ENCODE data around the gene SDC4.

SDC4 gene

DNA sequence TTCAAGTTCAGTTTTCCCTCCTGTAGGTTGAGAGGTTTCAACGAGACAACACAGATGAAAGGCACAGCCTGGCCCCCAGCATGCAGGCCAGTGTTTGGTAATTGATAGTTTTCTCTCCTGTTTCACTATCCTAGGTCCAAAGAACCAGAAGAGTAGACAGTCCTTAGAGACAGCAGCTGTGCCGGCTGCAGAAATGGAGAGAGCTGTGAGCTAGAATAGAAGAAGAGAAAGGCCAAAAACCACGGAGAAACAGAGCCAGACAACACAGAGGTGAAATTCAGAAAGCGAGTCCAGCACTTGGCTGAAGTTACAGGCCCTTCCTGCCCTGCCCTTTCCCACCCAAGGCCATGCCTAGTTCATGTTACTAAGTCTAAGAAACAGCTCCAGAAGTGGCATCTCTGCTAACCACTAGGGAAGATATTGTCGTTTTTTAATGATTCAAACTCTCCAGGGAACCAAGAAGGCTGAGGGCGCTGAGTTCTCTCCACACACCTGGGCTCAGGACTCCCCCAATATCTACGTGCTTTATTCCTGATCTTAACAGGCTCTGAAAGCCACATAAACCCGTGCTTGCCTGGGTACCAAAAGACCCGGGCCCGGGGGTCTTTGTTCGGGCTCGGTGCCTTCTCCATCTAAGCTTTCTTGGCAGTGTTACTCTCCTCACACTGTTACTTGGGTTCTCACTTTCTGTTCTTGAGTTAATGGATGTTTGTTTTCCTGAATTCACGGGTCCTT lies 58.1 kb downstream of the SDC4 start:
- Histone ChIP-seq H3K4me1 (ENCODE audit: control insufficient read depth in 5 of 5, insufficient read depth in 5 of 5, low read length in 5 of 5) (peaks cover 2 to 19% (median 13%) of the 10 kb centered on the region in 5 donors), H3K36me3 (ENCODE audit: control insufficient read depth in 5 of 5, insufficient read depth in 5 of 5, low read length in 5 of 5) (no peaks in the 10 kb centered on the region), H3K27me3 (ENCODE audit: control insufficient read depth in 5 of 5, insufficient read depth in 4 of 5, low read length in 5 of 5) (peaks cover 3 to 15% (median 4%) of the 10 kb centered on the region in 5 donors), H3K27ac (ENCODE audit: low read depth, low read length) (no peak overlapping the region), H3K4me3 (ENCODE audit: low read depth in 1 of 5, low read length in 5 of 5) (no peak overlapping the region), H3K9ac (ENCODE audit: low read length in 5 of 5) (no peak overlapping the region), H3K9me3 (ENCODE audit: control insufficient read depth in 5 of 5, low read length in 5 of 5) (no peaks in the 10 kb centered on the region)

DNA sequence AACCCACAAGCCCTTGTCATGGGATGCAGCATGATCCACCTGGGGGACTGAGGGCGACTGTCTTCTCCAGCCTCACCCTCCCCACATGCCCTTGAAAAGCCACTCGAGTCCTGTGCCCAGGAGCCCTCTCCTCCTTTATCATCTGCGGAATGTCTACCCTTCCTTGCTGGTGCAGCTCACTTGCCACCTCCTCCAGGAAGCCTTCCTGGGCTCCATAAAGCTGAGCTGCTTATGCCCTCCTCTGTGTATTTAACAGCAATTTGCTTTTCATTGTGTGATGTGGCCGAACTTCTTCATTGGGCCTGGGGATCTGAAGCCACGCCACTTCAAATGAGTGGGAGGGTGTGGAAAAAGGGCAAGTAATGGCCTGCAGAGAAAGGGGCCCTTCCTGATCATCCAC lies 59.4 kb downstream of the SDC4 start:
- no peaks in the 10 kb centered on the region for H3K9me3 ChIP-seq (ENCODE audit: control insufficient read depth in 5 of 5, low read length in 5 of 5)
- peaks cover 0 to 16% (median 11%) of the 10 kb centered on the region in 5 donors for H3K4me1 ChIP-seq (ENCODE audit: control insufficient read depth in 5 of 5, insufficient read depth in 5 of 5, low read length in 5 of 5)
- peaks cover 3 to 12% (median 4%) of the 10 kb centered on the region in 5 donors for H3K27me3 ChIP-seq (ENCODE audit: control insufficient read depth in 5 of 5, insufficient read depth in 4 of 5, low read length in 5 of 5)
- no peak overlapping the region for H3K9ac ChIP-seq (ENCODE audit: low read length in 5 of 5)
- no peak overlapping the region for H3K27ac ChIP-seq (ENCODE audit: low read depth, low read length)
- no peaks in the 10 kb centered on the region for H3K36me3 ChIP-seq (ENCODE audit: control insufficient read depth in 5 of 5, insufficient read depth in 5 of 5, low read length in 5 of 5)
- no peak overlapping the region for H3K4me3 ChIP-seq (ENCODE audit: low read depth in 1 of 5, low read length in 5 of 5)

DNA sequence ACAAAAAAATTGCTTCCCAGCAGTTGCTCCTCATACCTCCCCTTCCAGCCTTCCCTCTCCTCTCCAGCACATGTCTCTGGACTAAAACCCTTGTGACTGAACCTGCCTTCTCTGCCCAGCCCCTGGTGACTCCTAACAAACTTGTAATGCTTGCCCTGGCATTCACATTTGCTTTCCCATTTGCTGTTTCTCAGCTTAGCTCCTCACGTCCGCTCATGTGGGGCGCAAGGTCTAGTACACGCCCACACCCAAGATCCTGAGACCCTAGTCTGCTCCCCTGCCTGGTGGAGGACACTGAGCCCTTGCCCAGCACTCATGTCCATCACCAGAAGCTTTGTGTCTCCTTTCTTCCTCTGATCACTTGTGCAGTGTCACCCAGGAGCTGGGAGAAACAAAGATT lies 59.8 kb downstream of the SDC4 start:
- no peak overlapping the region for H3K4me3 ChIP-seq (ENCODE audit: low read depth in 1 of 5, low read length in 5 of 5)
- H3K27ac ChIP-seq (ENCODE audit: low read depth, low read length): no peak overlapping the region
- H3K4me1 ChIP-seq (ENCODE audit: control insufficient read depth in 5 of 5, insufficient read depth in 5 of 5, low read length in 5 of 5): peaks cover 0 to 11% (median 6%) of the 10 kb centered on the region in 5 donors
- no peaks in the 10 kb centered on the region for H3K36me3 ChIP-seq (ENCODE audit: control insufficient read depth in 5 of 5, insufficient read depth in 5 of 5, low read length in 5 of 5)
- H3K27me3 ChIP-seq (ENCODE audit: control insufficient read depth in 5 of 5, insufficient read depth in 4 of 5, low read length in 5 of 5): peaks cover 3 to 12% (median 4%) of the 10 kb centered on the region in 5 donors
- no peaks in the 10 kb centered on the region for H3K9me3 ChIP-seq (ENCODE audit: control insufficient read depth in 5 of 5, low read length in 5 of 5)
- no peak overlapping the region for H3K9ac ChIP-seq (ENCODE audit: low read length in 5 of 5)

DNA sequence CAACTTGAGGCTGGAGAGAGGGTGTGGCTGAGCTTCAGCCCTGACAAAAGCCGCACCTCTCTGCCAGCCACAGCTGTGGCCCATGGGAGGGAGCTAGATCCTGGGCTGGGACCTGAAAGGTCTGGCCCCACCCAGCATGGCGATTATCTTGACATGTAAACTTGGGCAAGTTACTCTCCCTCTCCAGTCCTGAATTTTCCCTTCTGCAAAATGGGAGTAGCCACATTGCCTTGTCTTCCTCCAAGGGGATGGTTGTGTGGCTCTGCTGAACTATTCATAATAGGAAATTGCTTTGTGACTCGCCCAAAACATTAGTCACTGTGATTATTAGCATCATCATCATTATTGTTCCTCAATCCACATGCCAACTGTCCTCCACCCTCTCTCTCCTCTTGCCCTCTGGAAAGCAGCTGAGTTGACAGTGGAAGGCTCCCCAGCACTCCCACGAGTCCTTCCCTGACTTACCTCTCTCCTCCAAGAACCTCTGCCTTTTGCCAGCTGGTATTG lies 64.6 kb downstream of the SDC4 start:
- Histone ChIP-seq H3K4me1 (ENCODE audit: control insufficient read depth in 5 of 5, insufficient read depth in 5 of 5, low read length in 5 of 5) (no peaks in the 10 kb centered on the region), H3K27me3 (ENCODE audit: control insufficient read depth in 5 of 5, insufficient read depth in 4 of 5, low read length in 5 of 5) (peaks cover 0 to 16% (median 8%) of the 10 kb centered on the region in 5 donors), H3K27ac (ENCODE audit: low read depth, low read length) (no peak overlapping the region), H3K9ac (ENCODE audit: low read length in 5 of 5) (no peak overlapping the region), H3K9me3 (ENCODE audit: control insufficient read depth in 5 of 5, low read length in 5 of 5) (no peaks in the 10 kb centered on the region), H3K4me3 (ENCODE audit: low read depth in 1 of 5, low read length in 5 of 5) (no peak overlapping the region), H3K36me3 (ENCODE audit: control insufficient read depth in 5 of 5, insufficient read depth in 5 of 5, low read length in 5 of 5) (no peaks in the 10 kb centered on the region)

DNA sequence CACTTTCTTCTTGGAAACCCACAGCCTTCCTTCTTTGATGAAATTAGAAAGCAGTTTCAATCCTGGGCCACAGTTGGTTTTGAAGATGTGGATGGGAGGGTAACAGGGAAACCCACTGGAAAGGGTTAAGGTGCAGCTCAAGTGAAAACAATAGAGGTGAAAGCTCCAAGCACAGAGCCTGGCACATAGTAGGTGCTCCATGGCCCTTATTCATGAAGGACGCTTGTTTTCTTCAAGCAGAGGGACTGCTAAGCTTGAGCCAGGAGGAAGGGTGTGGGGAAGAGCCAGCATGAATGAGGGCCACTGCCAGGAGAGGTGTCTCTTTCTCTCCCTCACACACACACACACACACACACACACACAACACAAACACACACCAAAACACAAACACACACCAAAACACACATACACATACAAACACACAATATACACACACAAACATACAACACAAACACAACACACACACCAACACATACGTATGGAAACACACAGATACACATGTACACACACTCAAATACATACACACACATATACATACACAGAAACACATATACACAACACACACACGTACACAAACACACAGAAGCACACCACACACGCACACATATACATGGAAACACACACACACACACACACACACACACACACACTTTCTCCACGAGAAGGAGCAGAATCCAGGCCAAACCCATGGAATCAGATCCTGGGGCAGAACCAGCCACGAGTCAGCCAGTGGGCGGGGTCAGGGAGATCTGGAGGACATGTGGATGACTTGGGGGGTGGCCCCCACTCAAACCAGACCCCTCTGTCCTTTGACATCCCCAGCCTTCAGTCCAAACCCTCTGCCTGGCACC lies 65.3 kb downstream of the SDC4 start:
- no peaks in the 10 kb centered on the region for H3K4me1 ChIP-seq (ENCODE audit: control insufficient read depth in 5 of 5, insufficient read depth in 5 of 5, low read length in 5 of 5)
- H3K9me3 ChIP-seq (ENCODE audit: control insufficient read depth in 5 of 5, low read length in 5 of 5): no peaks in the 10 kb centered on the region
- H3K4me3 ChIP-seq (ENCODE audit: low read depth in 1 of 5, low read length in 5 of 5): no peak overlapping the region
- no peak overlapping the region for H3K9ac ChIP-seq (ENCODE audit: low read length in 5 of 5)
- H3K36me3 ChIP-seq (ENCODE audit: control insufficient read depth in 5 of 5, insufficient read depth in 5 of 5, low read length in 5 of 5): no peaks in the 10 kb centered on the region
- H3K27ac ChIP-seq (ENCODE audit: low read depth, low read length): no peak overlapping the region
- H3K27me3 ChIP-seq (ENCODE audit: control insufficient read depth in 5 of 5, insufficient read depth in 4 of 5, low read length in 5 of 5): peaks cover 0 to 13% (median 8%) of the 10 kb centered on the region in 5 donors

DNA sequence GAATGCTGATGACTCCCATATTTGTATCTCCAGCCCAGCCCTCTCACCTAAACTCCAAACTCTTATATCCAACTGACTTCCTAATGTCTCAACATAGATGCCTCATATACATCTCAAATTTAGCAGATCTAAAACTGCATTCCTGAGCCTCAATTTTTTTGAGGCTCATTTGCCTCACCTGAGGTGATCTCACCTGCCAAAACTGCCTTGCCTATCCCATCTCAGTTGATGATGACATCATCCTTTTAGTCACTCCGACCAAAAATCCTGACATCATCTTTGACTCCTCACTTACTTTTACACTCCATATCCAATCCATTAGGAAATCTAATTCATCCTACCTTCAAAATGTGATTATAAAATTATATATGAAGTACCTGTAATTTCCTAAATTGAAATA lies 68.2 kb downstream of the SDC4 start:
- Histone ChIP-seq H3K4me3 (ENCODE audit: low read depth in 1 of 5, low read length in 5 of 5) (no peak overlapping the region), H3K9me3 (ENCODE audit: control insufficient read depth in 5 of 5, low read length in 5 of 5) (no peaks in the 10 kb centered on the region), H3K4me1 (ENCODE audit: control insufficient read depth in 5 of 5, insufficient read depth in 5 of 5, low read length in 5 of 5) (no peaks in the 10 kb centered on the region), H3K36me3 (ENCODE audit: control insufficient read depth in 5 of 5, insufficient read depth in 5 of 5, low read length in 5 of 5) (no peaks in the 10 kb centered on the region), H3K27me3 (ENCODE audit: control insufficient read depth in 5 of 5, insufficient read depth in 4 of 5, low read length in 5 of 5) (peaks cover 0 to 15% (median 8%) of the 10 kb centered on the region in 5 donors), H3K9ac (ENCODE audit: low read length in 5 of 5) (no peak overlapping the region), H3K27ac (ENCODE audit: low read depth, low read length) (no peak overlapping the region)

DNA sequence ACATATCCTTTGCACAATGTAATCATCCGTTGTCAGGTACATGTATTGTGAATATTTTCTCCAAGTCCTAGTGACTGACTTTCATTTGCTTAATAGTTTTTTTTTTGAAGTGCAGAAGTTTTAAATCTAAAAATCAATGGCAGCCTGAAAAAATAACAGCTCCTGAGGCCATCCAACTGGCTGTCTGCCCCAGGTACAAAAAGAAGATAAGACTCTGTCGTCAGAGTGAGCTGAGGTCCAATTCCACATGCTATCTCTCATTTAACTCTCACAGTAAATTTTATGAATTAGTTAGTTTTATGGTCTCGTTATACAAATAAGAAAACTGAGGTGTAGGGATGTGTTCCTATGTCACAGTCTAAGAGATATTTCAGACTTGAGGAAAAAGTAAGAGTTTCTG lies 72.9 kb downstream of the SDC4 start:
- H3K27me3 ChIP-seq (ENCODE audit: control insufficient read depth in 5 of 5, insufficient read depth in 4 of 5, low read length in 5 of 5): peaks cover 0 to 8% (median 5%) of the 10 kb centered on the region in 5 donors
- no peaks in the 10 kb centered on the region for H3K9me3 ChIP-seq (ENCODE audit: control insufficient read depth in 5 of 5, low read length in 5 of 5)

More for the DNA sequence above, 72.9 kb downstream of the SDC4 start:
- Histone ChIP-seq H3K9ac (ENCODE audit: low read length in 5 of 5) (no peak overlapping the region), H3K4me3 (ENCODE audit: low read depth in 1 of 5, low read length in 5 of 5) (no peak overlapping the region), H3K4me1 (ENCODE audit: control insufficient read depth in 5 of 5, insufficient read depth in 5 of 5, low read length in 5 of 5) (no peaks in the 10 kb centered on the region), H3K27ac (ENCODE audit: low read depth, low read length) (no peak overlapping the region), H3K36me3 (ENCODE audit: control insufficient read depth in 5 of 5, insufficient read depth in 5 of 5, low read length in 5 of 5) (no peaks in the 10 kb centered on the region)
